K562 (cell line): ENCODE measurements around the gene HRCT1. TPM values are rescaled to one million over a fixed set of nuclear protein-coding genes. Genes with fewer than 3 reads are reported as not detected.

Experiments
- ATAC-seq: fragments of 200-7000 bp; cut with Tn5 transposase; 3 replicates; pipeline ENCODE4 v1.9.1; 2020; ENCODE audit warnings: moderate library complexity
- BruUV-seq: library from RNA; stranded (reverse); fragments of 400-500 nt; replicated peaks from 2 replicates; lab custom pipeline; 2021; lab: Mats Ljungman, UMichigan
- CTCF ChIA-PET: fragments of 300-600 bp; formaldehyde crosslinking; extraction: SDS; loops from one replicate; lab custom pipeline; 2021; ENCODE audit warnings: low intra/inter-chr PET ratio; lab: Yijun Ruan, JAX
- POLR2A ChIA-PET: fragments of 300-600, 350-650 bp; sonication (Branson Sonifier 250); formaldehyde crosslinking; extraction: SDS; loops from one replicate; lab custom pipeline; 2021; ENCODE audit warnings: antibody characterized with exemption, inconsistent platforms; lab: Yijun Ruan, JAX
- DNase-seq, 4 experiments: peaks; one replicate each; pipeline versions ENCODE4 v3.0.0 to v3.0.0-alpha.2; 2011 to 2018; ENCODE audit warnings: low spot score in 3 of 4, mixed read lengths in 3 of 4; ENCODE audit errors: extremely low read depth in 1 of 4
- FAIRE-seq: peaks from 2 replicates; lab custom pipeline; 2011; peaks lifted over from hg19 to GRCh38; lab: Jason Lieb, UNC
- H2AFZ ChIP-seq: 2 replicates; pipeline ENCODE4 v1.6.0; 2011; ENCODE audit warnings: low read depth, low read length, control low read depth, inconsistent platforms
- H3K27ac ChIP-seq: fragments of 200-600 bp; 3 replicates; pipeline ENCODE4 v1.8.0; 2011; ENCODE audit warnings: low read depth, mild to moderate bottlenecking, control low read depth, inconsistent platforms, low read length, moderate library complexity, mixed read lengths; ENCODE audit errors: extremely low read depth
- H3K27me3 ChIP-seq, 2 experiments: fragments of 300-600 bp in 1 of 2; 2 replicates in 1 of 2; 3 replicates in 1 of 2; pipeline versions ENCODE4 v1.6.0 to v1.8.0; 2011; ENCODE audit warnings: inconsistent platforms in 2 of 2, low read length in 2 of 2, mild to moderate bottlenecking in 1 of 2, mixed read lengths in 1 of 2, moderate library complexity in 1 of 2; ENCODE audit not compliant: control insufficient read depth in 2 of 2, insufficient read depth in 2 of 2
- H3K36me3 ChIP-seq: fragments of 300-600 bp; 3 replicates; pipeline ENCODE4 v1.8.0; 2011; ENCODE audit warnings: mild to moderate bottlenecking, low read length, inconsistent platforms; ENCODE audit not compliant: control insufficient read depth, insufficient read depth
- H3K4me1 ChIP-seq, 2 experiments: fragments of 200-600 bp in 1 of 2; replicated peaks in 1 of 2; 2 replicates in 1 of 2; 3 replicates in 1 of 2; pipeline versions ENCODE4 v1.5.1 to v1.8.0; 2011; ENCODE audit warnings: inconsistent platforms in 2 of 2, low read length in 2 of 2, mild to moderate bottlenecking in 1 of 2, mixed read lengths in 1 of 2, moderate library complexity in 1 of 2; ENCODE audit not compliant: control insufficient read depth in 2 of 2, insufficient read depth in 2 of 2
- H3K4me2 ChIP-seq: 2 replicates; pipeline ENCODE4 v1.6.1; 2011; ENCODE audit warnings: low read length, control low read depth, inconsistent platforms, mixed read lengths; ENCODE audit not compliant: insufficient read depth
- H3K4me3 ChIP-seq: fragments of 200-600 bp; sonication (generic), shearing (Covaris generic); 2 replicates; pipeline ENCODE4 v1.5.1; 2016; ENCODE audit warnings: control low read depth, inconsistent platforms
- H3K79me2 ChIP-seq: fragments of 200-600 bp; 3 replicates; pipeline ENCODE4 v1.8.0; 2011; ENCODE audit warnings: low read length, inconsistent platforms; ENCODE audit not compliant: control insufficient read depth, insufficient read depth
- H3K9ac ChIP-seq, 2 experiments: 2 replicates each; pipeline versions ENCODE4 v1.6.0 to v1.6.1; 2011; ENCODE audit warnings: low read depth in 2 of 2, low read length in 2 of 2, control low read depth in 1 of 2, inconsistent platforms in 1 of 2, mild to moderate bottlenecking in 1 of 2, mixed read lengths in 1 of 2; ENCODE audit not compliant: insufficient read depth in 1 of 2
- H3K9me1 ChIP-seq: one replicate; pipeline ENCODE4 v1.6.0; 2011; ENCODE audit warnings: inconsistent platforms, mild to moderate bottlenecking, low read length, moderate library complexity; ENCODE audit not compliant: control insufficient read depth, insufficient read depth
- H3K9me3 ChIP-seq: replicated peaks from 2 replicates; pipeline ENCODE4 v1.5.1; 2011; ENCODE audit warnings: low read depth, low read length, inconsistent platforms; ENCODE audit not compliant: control insufficient read depth, insufficient read depth
- H4K20me1 ChIP-seq: replicated peaks from 2 replicates; pipeline ENCODE4 v1.6.1; 2011; ENCODE audit warnings: low read length, inconsistent platforms, mixed read lengths; ENCODE audit not compliant: control insufficient read depth, insufficient read depth
- ATF1 ChIP-seq, 2 experiments: fragments of 450-650 bp in 1 of 2; IDR thresholded peaks; 2 replicates each; pipeline ENCODE4 v1.6.1; 2016; ENCODE audit warnings: missing compliant biosample characterization in 1 of 2, missing genetic modification characterization in 1 of 2
- CHD4 ChIP-seq: fragments of 200-600 bp; sonication (generic); IDR thresholded peaks from 3 replicates; pipeline ENCODE4 v1.6.1; 2012; ENCODE audit warnings: low read depth, mild to moderate bottlenecking, mixed read lengths, low read length, inconsistent platforms; ENCODE audit not compliant: insufficient read depth, insufficient replicate concordance, poor library complexity, severe bottlenecking
- CREB1 ChIP-seq, 2 experiments: sonication (generic) in 1 of 2; formaldehyde crosslinking in 1 of 2; IDR thresholded peaks; 2 replicates each; pipeline versions ENCODE4 v1.6.1 to v1.8.0; 2012 to 2022; ENCODE audit warnings: inconsistent platforms in 1 of 2, mild to moderate bottlenecking in 1 of 2, missing genetic modification reagents in 1 of 2, moderate library complexity in 1 of 2
- HDAC2 ChIP-seq: fragments of 450-650 bp; IDR thresholded peaks from 2 replicates; pipeline ENCODE4 v1.6.1; 2016; ENCODE audit warnings: mild to moderate bottlenecking
- HDGF ChIP-seq: fragments of 450-650 bp; IDR thresholded peaks from 2 replicates; pipeline ENCODE4 v1.6.1; 2016
- HMG20A ChIP-seq: fragments of 450-650 bp; formaldehyde crosslinking; conservative IDR thresholded peaks from 2 replicates; pipeline ENCODE4 v1.4.0; 2020; ENCODE audit warnings: mild to moderate bottlenecking, mixed read lengths
- LCOR ChIP-seq: sonication (generic); formaldehyde crosslinking; IDR thresholded peaks from 2 replicates; pipeline ENCODE4 v1.8.0; 2022; ENCODE audit warnings: mild to moderate bottlenecking, missing genetic modification reagents
- SMC3 ChIP-seq: conservative IDR thresholded peaks from 2 replicates; pipeline ENCODE4 v1.6.1; 2011; ENCODE audit warnings: low read depth, low read length, improper control_type of control experiment; ENCODE audit not compliant: insufficient read depth
- ZBTB12 ChIP-seq: fragments of 250-450 bp; sonication (Bioruptor Pico); IDR thresholded peaks from 2 replicates; pipeline ENCODE4 v1.4.0; 2020
- ZNF212 ChIP-seq: fragments of 450-650 bp; formaldehyde crosslinking; IDR thresholded peaks from 2 replicates; pipeline ENCODE4 v1.4.0; 2020; ENCODE audit warnings: mild to moderate bottlenecking
- WGBS: fragments of 100-300 bp; shearing (Covaris generic); methylation state at CpG from one replicate; pipeline ENCODE4 v1.1.6; 2016; ENCODE audit warnings: low coverage, mixed read lengths; ENCODE audit not compliant: insufficient coverage; ENCODE audit errors: missing lambda C conversion rate; 5-methylcytosine and 5-hydroxymethylcytosine counted together
- in situ Hi-C: fragments of 300-500 bp; cut with MboI; formaldehyde crosslinking; loops from 4 replicates; pipeline ENCODE4 v1.15.0; 2018; ENCODE audit warnings: inconsistent platforms, mixed read lengths
- intact Hi-C: fragments of 100-400 bp; cut with micrococcal nuclease; formaldehyde crosslinking; loops from 2 replicates; pipeline ENCODE4 v1.14.2; 2022
- polyA plus RNA-seq, 8 experiments: library from polyadenylated mRNA; depleted of rRNA in 4 of 8; stranded (reverse) in 5 of 8; unstranded in 3 of 8; fragments of >200 nt; fragmentation: Nextera tagmentation in 2 of 8; fragmentation: Illumina TruSeq in 1 of 8; extraction: Ambion mirVana in 2 of 8; extraction: Trizol in 1 of 8; gene quantifications; 2 replicates each; pipeline versions ENCODE4 v1.2.1 to v1.2.3, GENCODE V29; 2011 to 2014; ENCODE audit warnings: inconsistent platforms in 1 of 8, missing spikeins in 1 of 8
- total RNA-seq, 7 experiments: library from RNA; depleted of rRNA in 6 of 7; stranded (reverse); fragments of >200 nt in 6 of 7; fragmentation: Illumina TruSeq in 2 of 7; extraction: Trizol in 2 of 7; gene quantifications; 2 replicates each; pipeline versions ENCODE4 v1.2.1 to v1.2.3, GENCODE V29; 2011 to 2021; ENCODE audit warnings: low replicate concordance in 1 of 7

Gene HRCT1
- total and polyA plus RNA-seq, 9 of the 15 experiments (the other 6 are each of a cell fraction or from before 2014, with no cell fraction given): 0.40 TPM; not detected in 8

- Histone ChIP-seq H3K9ac (no peak overlapping the region), H3K36me3 (no peaks in the 10 kb centered on the region), H3K27me3 (no peaks in the 10 kb centered on the region; a peak in 1 of 5 replicates), H3K9me1 (no peaks in the 10 kb centered on the region), H3K4me2 (no peak overlapping the region), H3K4me3 (no peak overlapping the region), H3K27ac (no peak overlapping the region), H3K79me2 (no peaks in the 10 kb centered on the region), H3K9me3 (no peaks in the 10 kb centered on the region), H2AFZ (no peak overlapping the region), H3K4me1 (no peaks in the 10 kb centered on the region), H4K20me1 (no peaks in the 10 kb centered on the region)
- BruUV-seq: no TSS peak
- CTCF ChIA-PET: no interaction called here
- POLR2A ChIA-PET: interaction anchor here (0.7 kb wide), 1 partner anchor 555 kb away, joined by 3 read pairs; no protein-coding TSS in a partner anchor
- FAIRE-seq: no peak
- WGBS: 4% methylated on average over 2 of the region's 2 CpGs
- TF ChIP-seq ZNF212 (CRISPR knock-in tag): no peak
- in situ Hi-C loops (no loop called here), intact Hi-C loops (no loop called here)
- no peak for DNase-seq
- no peak for ATAC-seq
These were observed 7.0 kb upstream of the HRCT1 start for GRCh38 chr9:35899021-35899420.

- WGBS: 28% methylated on average over 3 of the region's 3 CpGs
- Histone ChIP-seq H2AFZ (no peak overlapping the region), H3K4me1 (peaks cover 0 to 20% of the 10 kb centered on the region in 2 experiments; a peak in 3 of 5 replicates), H3K4me3 (no peak overlapping the region), H3K79me2 (no peaks in the 10 kb centered on the region), H3K9me3 (no peaks in the 10 kb centered on the region), H3K27me3 (no peaks in the 10 kb centered on the region; a peak in 1 of 5 replicates), H3K4me2 (no peak overlapping the region), H4K20me1 (no peaks in the 10 kb centered on the region), H3K36me3 (no peaks in the 10 kb centered on the region), H3K27ac (no peak overlapping the region), H3K9ac (no peak overlapping the region), H3K9me1 (no peaks in the 10 kb centered on the region)
- FAIRE-seq (peak; percentile 91), DNase-seq (peak; percentile 51 to 67 (median 55)), ATAC-seq (peak; percentile 79)
- no TSS peak for BruUV-seq
- POLR2A ChIA-PET: interaction anchor here (0.6 to 1.3 kb wide), 3 partner anchors 21 to 258 kb away, joined by 3 to 4 read pairs (median 3); no protein-coding TSS in a partner anchor
- in situ Hi-C loops (loop anchor here (5.0 kb wide), 2 partner anchors 44 to 114 kb away; no protein-coding TSS in a partner anchor), intact Hi-C loops (loop anchor here (2.0 kb wide), 2 partner anchors 42 to 120 kb away; no protein-coding TSS in a partner anchor)
- CTCF ChIA-PET: interaction anchor here (0.7 to 3.2 kb wide), 5 partner anchors 37 to 121 kb away, joined by 3 to 22 read pairs (median 6); no protein-coding TSS in a partner anchor
- no peak for TF ChIP-seq HMG20A (CRISPR knock-in tag)
- no peak for TF ChIP-seq CREB1 (IDR thresholded peaks at IDR 0.05)
- no peak for TF ChIP-seq CREB1 (CRISPR knock-in tag; IDR thresholded peaks at IDR 0.05)
- no peak for TF ChIP-seq LCOR (CRISPR knock-in tag)
- no peak for TF ChIP-seq CHD4
- peak; percentile 40; the same call in 1 of the 2 replicates for TF ChIP-seq SMC3
- TF ChIP-seq HDGF: no peak
- TF ChIP-seq ZBTB12: no peak
- TF ChIP-seq ATF1 (CRISPR knock-in tag; IDR thresholded peaks at IDR 0.05): no peak
- no peak for TF ChIP-seq ATF1 (tag; IDR thresholded peaks at IDR 0.05)
- TF ChIP-seq HDAC2: no peak
These were observed 3.0 kb upstream of the HRCT1 start for GRCh38 chr9:35903049-35903448.
